Liver (tissue), 9 donors: ENCODE data around the gene C19orf33. TPM values are rescaled to one million over a fixed set of nuclear protein-coding genes. Genes with fewer than 3 reads are reported as not detected.

Experiments used
- DNase-seq: peaks from one replicate; pipeline ENCODE4 v3.0.0-alpha.2; 2017; ENCODE audit warnings: low spot score
- H3K27ac ChIP-seq, 2 donors: one replicate each; pipeline ENCODE4 v1.7.0; 2013; ENCODE audit warnings: inconsistent platforms in 2 of 2, low read length in 2 of 2, control low read depth in 1 of 2, low read depth in 1 of 2, mild to moderate bottlenecking in 1 of 2
- H3K27me3 ChIP-seq, 4 donors: one replicate each; pipeline versions ENCODE4 v1.6.1 to v1.7.0; 2013; ENCODE audit warnings: low read length in 3 of 4, inconsistent platforms in 1 of 4, mild to moderate bottlenecking in 1 of 4, moderate library complexity in 1 of 4; ENCODE audit not compliant: control insufficient read depth in 4 of 4, insufficient read depth in 4 of 4
- H3K36me3 ChIP-seq, 4 donors: one replicate each; pipeline versions ENCODE4 v1.6.1 to v1.7.0; 2013; ENCODE audit warnings: low read length in 3 of 4, mild to moderate bottlenecking in 3 of 4, low read depth in 1 of 4, moderate library complexity in 1 of 4; ENCODE audit not compliant: control insufficient read depth in 4 of 4, insufficient read depth in 3 of 4
- H3K4me1 ChIP-seq, 4 donors: one replicate each; pipeline versions ENCODE4 v1.6.1 to v1.7.0; 2013; ENCODE audit warnings: low read length in 3 of 4, mild to moderate bottlenecking in 3 of 4, moderate library complexity in 1 of 4; ENCODE audit not compliant: control insufficient read depth in 4 of 4, insufficient read depth in 4 of 4
- H3K4me3 ChIP-seq, 3 donors: one replicate each; pipeline versions ENCODE4 v1.6.1 to v1.7.0; 2013; ENCODE audit warnings: low read length in 3 of 3, control low read depth in 1 of 3, low read depth in 1 of 3, mild to moderate bottlenecking in 1 of 3
- H3K9ac ChIP-seq, 2 donors: one replicate each; pipeline ENCODE4 v1.7.0; 2013; ENCODE audit warnings: low read length in 2 of 2, mild to moderate bottlenecking in 2 of 2, moderate library complexity in 2 of 2, control low read depth in 1 of 2, low read depth in 1 of 2
- H3K9me3 ChIP-seq, 4 donors: one replicate each; pipeline versions ENCODE4 v1.6.1 to v1.7.0; 2013; ENCODE audit warnings: low read length in 3 of 4; ENCODE audit not compliant: control insufficient read depth in 4 of 4
- ATF3 ChIP-seq: IDR thresholded peaks from 2 replicates; pipeline ENCODE4 v1.6.1; 2016; ENCODE audit warnings: antibody characterized with exemption
- FOXA1 ChIP-seq: IDR thresholded peaks from 2 replicates; pipeline ENCODE4 v1.6.1; 2016; ENCODE audit warnings: antibody characterized with exemption
- FOXA2 ChIP-seq: IDR thresholded peaks from 2 replicates; pipeline ENCODE4 v1.6.1; 2016; ENCODE audit warnings: antibody characterized with exemption
- HNF4G ChIP-seq: IDR thresholded peaks from 2 replicates; pipeline ENCODE4 v1.6.1; 2016; ENCODE audit warnings: antibody characterized with exemption
- RAD21 ChIP-seq, 2 donors: IDR thresholded peaks; 2 replicates each; pipeline ENCODE4 v1.6.1; 2016; ENCODE audit warnings: antibody characterized with exemption in 2 of 2, mild to moderate bottlenecking in 2 of 2
- SP1 ChIP-seq: IDR thresholded peaks from 2 replicates; pipeline ENCODE4 v1.6.1; 2018; ENCODE audit warnings: antibody characterized with exemption, mild to moderate bottlenecking
- TAF1 ChIP-seq: conservative IDR thresholded peaks from 2 replicates; pipeline ENCODE4 v1.6.1; 2016; ENCODE audit warnings: antibody characterized with exemption, mild to moderate bottlenecking
- YY1 ChIP-seq: IDR thresholded peaks from 2 replicates; pipeline ENCODE4 v1.6.1; 2016; ENCODE audit warnings: antibody characterized with exemption, mild to moderate bottlenecking
- ZBTB33 ChIP-seq: IDR thresholded peaks from 2 replicates; pipeline ENCODE4 v1.6.1; 2016; ENCODE audit warnings: antibody characterized with exemption
- WGBS: extraction: QIAGEN DNeasy Blood & Tissue Kit; methylation state at CpG from one replicate; pipeline ENCODE4 v1.1.7; 2013; 5-methylcytosine and 5-hydroxymethylcytosine counted together
- polyA plus RNA-seq, 2 donors: library from polyadenylated mRNA; stranded (reverse) in 1 of 2; unstranded in 1 of 2; fragments of 200-250 nt in 1 of 2; fragments of >200 nt in 1 of 2; fragmentation: Nextera tagmentation in 1 of 2; extraction: Ambion mirVana in 1 of 2; gene quantifications; one replicate each; pipeline versions ENCODE4 v1.2.1 to v1.2.3, GENCODE V29; 2013 to 2015
- total RNA-seq, 2 donors: library from RNA; depleted of rRNA; stranded (reverse); fragments of >200 nt; gene quantifications; one replicate each; pipeline ENCODE4 v1.2.3, GENCODE V29; 2014
- TF ChIP-seq, protein P1 (sequence below): IDR thresholded peaks from 2 replicates; pipeline ENCODE4 v1.6.1; 2016; ENCODE audit warnings: antibody characterized with exemption, mild to moderate bottlenecking
- TF ChIP-seq, protein P2 (sequence below): fragments of 150-350 bp; IDR thresholded peaks from 2 replicates; pipeline ENCODE4 v1.5.1; 2017; ENCODE audit warnings: improper control_type of control experiment, low read depth, low read length; ENCODE audit not compliant: missing input control
- donor health status: healthy.
- donor health status: healthy.
- donor health status: healthy.
- donor health status: healthy.
- donor health status: healthy.

C19orf33 gene
- total and polyA plus RNA-seq, 4 donors, result 0.36 to 1.6 TPM; not detected in 2

DNA sequence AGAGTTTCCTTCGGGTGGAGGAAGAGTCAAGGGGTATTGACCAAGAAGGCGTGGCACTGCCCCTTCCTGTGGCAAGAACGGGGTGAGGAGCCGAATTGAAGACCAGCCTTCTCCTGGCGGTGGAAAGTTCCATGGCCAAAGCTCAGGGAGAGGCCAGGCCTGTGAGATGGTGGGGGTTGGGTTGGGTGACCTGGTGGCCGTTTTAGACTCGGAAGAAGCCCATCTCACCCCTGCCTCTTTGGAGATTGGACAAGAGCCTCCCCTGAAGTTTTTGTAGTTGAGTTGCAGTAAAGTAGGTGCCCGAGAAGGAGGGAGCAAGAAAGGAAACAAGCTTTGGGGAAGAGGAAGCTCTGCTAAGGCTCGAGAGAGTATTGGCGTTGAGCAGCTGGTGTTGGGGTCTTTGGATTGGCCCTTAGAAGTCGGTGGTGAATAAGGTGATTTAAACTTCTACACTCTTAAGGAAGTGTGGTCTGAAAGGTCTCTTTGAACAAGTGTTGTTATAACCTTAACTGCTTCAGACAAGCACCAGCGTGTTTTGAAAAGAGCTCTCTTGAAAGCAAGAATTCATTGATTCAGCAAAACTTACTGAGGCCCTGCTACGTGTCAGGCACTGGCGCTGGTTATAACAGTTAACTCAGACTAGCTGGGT, 38.7 kb upstream of the C19orf33 start:
- H3K27ac ChIP-seq, result peak overlapping the region; percentile 29 to 46

DNA sequence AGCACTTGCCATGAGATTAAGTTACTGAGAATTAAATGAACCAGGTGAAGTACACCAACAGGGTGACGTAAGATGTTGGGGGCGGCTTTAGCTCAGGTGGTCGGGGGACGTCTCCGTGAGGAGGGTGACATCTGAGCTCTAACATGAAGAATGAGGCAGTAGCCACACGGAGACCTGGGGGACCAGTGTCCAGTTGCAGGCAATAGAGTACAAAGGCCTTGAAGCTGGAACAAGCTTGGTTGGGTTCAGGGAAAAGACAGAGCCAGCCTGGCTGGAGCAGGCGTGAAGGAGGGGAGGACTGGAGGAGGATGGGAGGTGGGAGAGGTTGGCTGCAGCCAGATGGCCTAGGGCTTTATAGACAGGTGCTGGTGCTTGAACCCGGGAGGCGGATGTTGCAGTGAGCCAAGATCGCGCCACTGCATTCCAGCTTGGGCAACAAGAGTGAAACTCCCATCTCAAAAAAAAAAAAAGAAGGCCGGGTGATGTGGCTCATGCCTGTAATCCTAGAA, 38.1 kb upstream of the C19orf33 start:
- H3K9ac ChIP-seq, result no peak overlapping the region
- no peak overlapping the region for H3K4me3 ChIP-seq
- WGBS, result 78% methylated on average over 12 of the region's 12 CpGs
- no peak overlapping the region for H3K27ac ChIP-seq
- peaks cover 0 to 12% (median 9%) of the 10 kb centered on the region in 4 donors for H3K4me1 ChIP-seq
- H3K27me3 ChIP-seq, result no peaks in the 10 kb centered on the region
- H3K9me3 ChIP-seq, result no peaks in the 10 kb centered on the region
- TF ChIP-seq ZBTB33, result no peak
- no peak for TF ChIP-seq TAF1
- no peak for TF ChIP-seq HNF4G
- no peak for TF ChIP-seq ATF3
- TF ChIP-seq SP1, result no peak
- TF ChIP-seq, protein P1, sequence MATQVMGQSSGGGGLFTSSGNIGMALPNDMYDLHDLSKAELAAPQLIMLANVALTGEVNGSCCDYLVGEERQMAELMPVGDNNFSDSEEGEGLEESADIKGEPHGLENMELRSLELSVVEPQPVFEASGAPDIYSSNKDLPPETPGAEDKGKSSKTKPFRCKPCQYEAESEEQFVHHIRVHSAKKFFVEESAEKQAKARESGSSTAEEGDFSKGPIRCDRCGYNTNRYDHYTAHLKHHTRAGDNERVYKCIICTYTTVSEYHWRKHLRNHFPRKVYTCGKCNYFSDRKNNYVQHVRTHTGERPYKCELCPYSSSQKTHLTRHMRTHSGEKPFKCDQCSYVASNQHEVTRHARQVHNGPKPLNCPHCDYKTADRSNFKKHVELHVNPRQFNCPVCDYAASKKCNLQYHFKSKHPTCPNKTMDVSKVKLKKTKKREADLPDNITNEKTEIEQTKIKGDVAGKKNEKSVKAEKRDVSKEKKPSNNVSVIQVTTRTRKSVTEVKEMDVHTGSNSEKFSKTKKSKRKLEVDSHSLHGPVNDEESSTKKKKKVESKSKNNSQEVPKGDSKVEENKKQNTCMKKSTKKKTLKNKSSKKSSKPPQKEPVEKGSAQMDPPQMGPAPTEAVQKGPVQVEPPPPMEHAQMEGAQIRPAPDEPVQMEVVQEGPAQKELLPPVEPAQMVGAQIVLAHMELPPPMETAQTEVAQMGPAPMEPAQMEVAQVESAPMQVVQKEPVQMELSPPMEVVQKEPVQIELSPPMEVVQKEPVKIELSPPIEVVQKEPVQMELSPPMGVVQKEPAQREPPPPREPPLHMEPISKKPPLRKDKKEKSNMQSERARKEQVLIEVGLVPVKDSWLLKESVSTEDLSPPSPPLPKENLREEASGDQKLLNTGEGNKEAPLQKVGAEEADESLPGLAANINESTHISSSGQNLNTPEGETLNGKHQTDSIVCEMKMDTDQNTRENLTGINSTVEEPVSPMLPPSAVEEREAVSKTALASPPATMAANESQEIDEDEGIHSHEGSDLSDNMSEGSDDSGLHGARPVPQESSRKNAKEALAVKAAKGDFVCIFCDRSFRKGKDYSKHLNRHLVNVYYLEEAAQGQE, result no peak
- no peak for TF ChIP-seq FOXA2
- TF ChIP-seq YY1, result no peak
- TF ChIP-seq FOXA1, result no peak
- no peak for DNase-seq
- H3K36me3 ChIP-seq, result no peaks in the 10 kb centered on the region

More for the DNA sequence above, 38.7 kb upstream of the C19orf33 start:
- H3K36me3 ChIP-seq, result no peaks in the 10 kb centered on the region
- no peaks in the 10 kb centered on the region for H3K27me3 ChIP-seq
- DNase-seq, result no peak
- no peaks in the 10 kb centered on the region for H3K9me3 ChIP-seq
- peaks cover 0 to 12% (median 9%) of the 10 kb centered on the region in 4 donors for H3K4me1 ChIP-seq
- no peak overlapping the region for H3K9ac ChIP-seq
- TF ChIP-seq RAD21 (IDR thresholded peaks at IDR 0.05) (no peak), FOXA2 (no peak)
- TF ChIP-seq, protein P2, sequence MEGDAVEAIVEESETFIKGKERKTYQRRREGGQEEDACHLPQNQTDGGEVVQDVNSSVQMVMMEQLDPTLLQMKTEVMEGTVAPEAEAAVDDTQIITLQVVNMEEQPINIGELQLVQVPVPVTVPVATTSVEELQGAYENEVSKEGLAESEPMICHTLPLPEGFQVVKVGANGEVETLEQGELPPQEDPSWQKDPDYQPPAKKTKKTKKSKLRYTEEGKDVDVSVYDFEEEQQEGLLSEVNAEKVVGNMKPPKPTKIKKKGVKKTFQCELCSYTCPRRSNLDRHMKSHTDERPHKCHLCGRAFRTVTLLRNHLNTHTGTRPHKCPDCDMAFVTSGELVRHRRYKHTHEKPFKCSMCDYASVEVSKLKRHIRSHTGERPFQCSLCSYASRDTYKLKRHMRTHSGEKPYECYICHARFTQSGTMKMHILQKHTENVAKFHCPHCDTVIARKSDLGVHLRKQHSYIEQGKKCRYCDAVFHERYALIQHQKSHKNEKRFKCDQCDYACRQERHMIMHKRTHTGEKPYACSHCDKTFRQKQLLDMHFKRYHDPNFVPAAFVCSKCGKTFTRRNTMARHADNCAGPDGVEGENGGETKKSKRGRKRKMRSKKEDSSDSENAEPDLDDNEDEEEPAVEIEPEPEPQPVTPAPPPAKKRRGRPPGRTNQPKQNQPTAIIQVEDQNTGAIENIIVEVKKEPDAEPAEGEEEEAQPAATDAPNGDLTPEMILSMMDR, result no peak
- WGBS, result 60% methylated on average over 14 of the region's 14 CpGs
- no peak overlapping the region for H3K4me3 ChIP-seq
